Endothelial cell of umbilical vein (primary cell): ENCODE results near the gene HPGDS. TPM values are rescaled to one million over a fixed set of nuclear protein-coding genes. Genes with fewer than 3 reads are reported as not detected.
"Not testable (repeated sequence)": the region's sequence is repeated elsewhere in the genome, so short reads cannot be mapped to it uniquely, and the experiment has no call there.

Experiments used
- BruUV-seq: library from RNA; stranded (reverse); fragments of 400-500 nt; replicated peaks from 2 replicates; lab custom pipeline; 2021; lab: Mats Ljungman, UMichigan
- CTCF ChIA-PET: fragments of 300-600, 350-600 bp; sonication (Branson Sonifier 250); formaldehyde crosslinking; loops from one replicate; lab custom pipeline; 2021; ENCODE audit warnings: antibody characterized with exemption, inconsistent platforms; lab: Charles Lee
- POLR2A ChIA-PET: fragments of 300-600, 350-600 bp; sonication (Branson Sonifier 250); formaldehyde crosslinking; loops from one replicate; lab custom pipeline; 2021; ENCODE audit warnings: antibody characterized with exemption, inconsistent platforms; lab: Charles Lee
- DNase-seq: peaks from one replicate; pipeline ENCODE4 v3.0.0-alpha.2; 2011; ENCODE audit warnings: low read depth, low spot score
- FAIRE-seq: peaks from 2 replicates; lab custom pipeline; 2011; peaks lifted over from hg19 to GRCh38; lab: Jason Lieb, UNC
- H2AFZ ChIP-seq: 2 replicates; pipeline ENCODE4 v1.6.0; 2012; ENCODE audit warnings: low read depth, low read length, control low read depth, inconsistent platforms
- H3K27ac ChIP-seq: 2 replicates; pipeline ENCODE4 v1.5.1; 2011; ENCODE audit warnings: low read depth, mild to moderate bottlenecking, control low read depth, low read length, moderate library complexity; ENCODE audit not compliant: insufficient read depth
- H3K27me3 ChIP-seq, 2 experiments: 2 replicates each; pipeline versions ENCODE4 v1.6.0 to v1.6.1; 2011; ENCODE audit warnings: low read length in 2 of 2, mixed read lengths in 1 of 2; ENCODE audit not compliant: control insufficient read depth in 2 of 2, insufficient read depth in 2 of 2
- H3K36me3 ChIP-seq, 2 experiments: 2 replicates in 1 of 2; 3 replicates in 1 of 2; pipeline ENCODE4 v1.5.1; 2011; ENCODE audit warnings: low read length in 2 of 2, mild to moderate bottlenecking in 1 of 2, moderate library complexity in 1 of 2; ENCODE audit not compliant: control insufficient read depth in 2 of 2, insufficient read depth in 2 of 2; ENCODE audit errors: extremely low read depth in 1 of 2
- H3K4me1 ChIP-seq: 3 replicates; pipeline ENCODE4 v1.5.1; 2011; ENCODE audit warnings: mild to moderate bottlenecking, low read length; ENCODE audit not compliant: control insufficient read depth, insufficient read depth; ENCODE audit errors: extremely low read depth
- H3K4me2 ChIP-seq: 2 replicates; pipeline ENCODE4 v1.6.1; 2011; ENCODE audit warnings: low read length, control low read depth, mixed read lengths; ENCODE audit not compliant: insufficient read depth
- H3K4me3 ChIP-seq, 3 experiments: fragments of 200-600 bp in 1 of 3; sonication (generic), shearing (Covaris generic) in 1 of 3; replicated peaks in 1 of 3; 2 replicates each; pipeline ENCODE4 v1.5.1; 2011 to 2016; ENCODE audit warnings: control low read depth in 3 of 3, low read length in 3 of 3, mild to moderate bottlenecking in 2 of 3, inconsistent platforms in 1 of 3, low read depth in 1 of 3, moderate library complexity in 1 of 3; ENCODE audit not compliant: insufficient read depth in 1 of 3
- H3K79me2 ChIP-seq: 2 replicates; pipeline ENCODE4 v1.6.0; 2012; ENCODE audit warnings: low read length, inconsistent platforms; ENCODE audit not compliant: control insufficient read depth, insufficient read depth
- H3K9ac ChIP-seq: replicated peaks from 2 replicates; pipeline ENCODE3; 2011; ENCODE audit warnings: low read length, control low read depth; ENCODE audit not compliant: insufficient read depth; ENCODE audit errors: extremely low read depth
- H3K9me1 ChIP-seq: replicated peaks from 3 replicates; pipeline ENCODE4 v1.6.0; 2011; ENCODE audit warnings: mild to moderate bottlenecking, low read length; ENCODE audit not compliant: control insufficient read depth, insufficient read depth; ENCODE audit errors: extremely low read depth
- H3K9me3 ChIP-seq: replicated peaks from 2 replicates; pipeline ENCODE4 v1.5.1; 2012; ENCODE audit warnings: low read length, inconsistent platforms; ENCODE audit not compliant: control insufficient read depth, insufficient read depth
- H4K20me1 ChIP-seq: replicated peaks from 2 replicates; pipeline ENCODE3; 2011; ENCODE audit warnings: mild to moderate bottlenecking, low read length; ENCODE audit not compliant: control insufficient read depth, insufficient read depth; ENCODE audit errors: extremely low read depth
- POLR2A ChIP-seq: IDR thresholded peaks from 2 replicates; pipeline ENCODE4 v1.6.1; 2012; ENCODE audit warnings: low read depth, mild to moderate bottlenecking, control low read depth, low read length
- dilution Hi-C: fragments of 300-500 bp; cut with MboI; formaldehyde crosslinking; loops from one replicate; pipeline ENCODE4 v1.15.0; 2019; ENCODE audit warnings: low sequenced_read_pairs; ENCODE audit not compliant: extremely low pct_ligation_motif_present
- intact Hi-C: fragments of 100-400 bp; cut with micrococcal nuclease; formaldehyde crosslinking; loops from one replicate; pipeline ENCODE4 v1.10.0; 2022
- polyA plus RNA-seq, 4 experiments: library from polyadenylated mRNA; depleted of rRNA in 3 of 4; stranded (reverse) in 3 of 4; unstranded in 1 of 4; fragments of >200 nt; gene quantifications; 2 replicates each; pipeline versions ENCODE4 v1.2.1 to v1.2.3, GENCODE V29; 2011 to 2012; ENCODE audit warnings: missing spikeins in 1 of 4
- total RNA-seq: library from RNA; stranded (reverse); gene quantifications from 2 replicates; pipeline ENCODE4 v1.2.3, GENCODE V29; 2021

The HPGDS gene
- total and polyA plus RNA-seq, 2 donors (not counting 3 experiments of a cell fraction or from before 2014, with no cell fraction given) = not detected

- H3K4me3 ChIP-seq = no peak overlapping the region
- no peaks in the 10 kb centered on the region for H3K36me3 ChIP-seq
- no peak overlapping the region for H3K4me2 ChIP-seq
- no peaks in the 10 kb centered on the region for H3K4me1 ChIP-seq
- CTCF ChIA-PET = interaction anchor here (0.8 to 1.2 kb wide), 2 partner anchors 10 to 108 kb away, joined by 3 to 4 read pairs; no protein-coding TSS in a partner anchor
- H3K27ac ChIP-seq = no peak overlapping the region
- POLR2A ChIA-PET = no interaction called here
- H3K27me3 ChIP-seq = no peaks in the 10 kb centered on the region
- H3K9me1 ChIP-seq = no peaks in the 10 kb centered on the region
- DNase-seq = no peak
- dilution Hi-C loops (no loop called here), intact Hi-C loops (no loop called here)
- H4K20me1 ChIP-seq = no peaks in the 10 kb centered on the region
- BruUV-seq = no TSS peak
- H3K9me3 ChIP-seq = no peaks in the 10 kb centered on the region
- no peak for FAIRE-seq
- H3K9ac ChIP-seq = no peak overlapping the region
- H3K79me2 ChIP-seq = no peaks in the 10 kb centered on the region
- no peak overlapping the region for H2AFZ ChIP-seq
- no peak for TF ChIP-seq POLR2A
These were observed 43.8 kb downstream of the HPGDS start for GRCh38 chr4:94298725-94299252.

GRCh38 chr4:94295473-94295872 is 47.2 kb downstream of the HPGDS start:
- BruUV-seq, POLR2A ChIA-PET, H3K9ac ChIP-seq, H3K27me3 ChIP-seq, dilution Hi-C loops, H3K36me3 ChIP-seq, intact Hi-C loops, H4K20me1 ChIP-seq, H2AFZ ChIP-seq, FAIRE-seq, CTCF ChIA-PET, H3K9me1 ChIP-seq, H3K79me2 ChIP-seq, H3K27ac ChIP-seq, H3K4me2 ChIP-seq, H3K4me3 ChIP-seq, H3K9me3 ChIP-seq, DNase-seq, H3K4me1 ChIP-seq: not testable (repeated sequence)

GRCh38 chr4:94293981-94294380 is 48.7 kb downstream of the HPGDS start:
- H4K20me1 ChIP-seq, dilution Hi-C loops, CTCF ChIA-PET, H3K4me2 ChIP-seq, BruUV-seq, DNase-seq, H3K27me3 ChIP-seq, H3K9me3 ChIP-seq, H3K27ac ChIP-seq, intact Hi-C loops, H3K9me1 ChIP-seq, H3K9ac ChIP-seq, H3K4me3 ChIP-seq, H3K4me1 ChIP-seq, H3K36me3 ChIP-seq, H2AFZ ChIP-seq, FAIRE-seq, H3K79me2 ChIP-seq, POLR2A ChIA-PET: not testable (repeated sequence)
